ENCODE data around the gene SAXO2. TPM values are rescaled to one million over a fixed set of nuclear protein-coding genes. Genes with fewer than 3 reads are reported as not detected.

The SAXO2 gene
- total and polyA plus RNA-seq, 10 of the 15 experiments (the other 5 are each of a cell fraction or from before 2014, with no cell fraction given), result 0.06 to 2.3 (median 1.4) TPM

- TF ChIP-seq, protein P1, sequence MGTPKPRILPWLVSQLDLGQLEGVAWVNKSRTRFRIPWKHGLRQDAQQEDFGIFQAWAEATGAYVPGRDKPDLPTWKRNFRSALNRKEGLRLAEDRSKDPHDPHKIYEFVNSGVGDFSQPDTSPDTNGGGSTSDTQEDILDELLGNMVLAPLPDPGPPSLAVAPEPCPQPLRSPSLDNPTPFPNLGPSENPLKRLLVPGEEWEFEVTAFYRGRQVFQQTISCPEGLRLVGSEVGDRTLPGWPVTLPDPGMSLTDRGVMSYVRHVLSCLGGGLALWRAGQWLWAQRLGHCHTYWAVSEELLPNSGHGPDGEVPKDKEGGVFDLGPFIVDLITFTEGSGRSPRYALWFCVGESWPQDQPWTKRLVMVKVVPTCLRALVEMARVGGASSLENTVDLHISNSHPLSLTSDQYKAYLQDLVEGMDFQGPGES (IDR thresholded peaks at IDR 0.05), result no peak
- TF ChIP-seq SREBF1 (IDR thresholded peaks at IDR 0.05; ENCODE audit: low read length) (no peak), ASH2L (IDR thresholded peaks at IDR 0.05; ENCODE audit: borderline replicate concordance, low read depth) (no peak), NR2F1 (conservative IDR thresholded peaks at IDR 0.05) (peak; percentile 88), PRDM15 (CRISPR knock-in tag; IDR thresholded peaks at IDR 0.05) (no peak), RAD21 (IDR thresholded peaks at IDR 0.05; ENCODE audit: insufficient read depth, low read depth, low read length) (no peak), PAX8 (IDR thresholded peaks at IDR 0.05) (no peak), ELK1 (IDR thresholded peaks at IDR 0.05; ENCODE audit: low read depth, low read length) (peak; percentile 74; the same call in 1 of the 2 replicates), ZBTB40 (IDR thresholded peaks at IDR 0.05; ENCODE audit: borderline replicate concordance) (peak; percentile 71), POLR2AphosphoS5 (IDR thresholded peaks at IDR 0.05; ENCODE audit: low read length) (peak; percentile 65; the same call in 1 of the 2 replicates), NBN (IDR thresholded peaks at IDR 0.05) (0 out of 2 replicates have a peak, but pooled peaks have one; percentile 28), IKZF1 (conservative IDR thresholded peaks at IDR 0.05) (peak; percentile 68), ZNF217 (IDR thresholded peaks at IDR 0.05) (no peak), CBX5 (IDR thresholded peaks at IDR 0.05; ENCODE audit: low read depth) (no peak), SUZ12 (IDR thresholded peaks at IDR 0.05; ENCODE audit: unreplicated experiment) (no peak), ATF3 (IDR thresholded peaks at IDR 0.05; ENCODE audit: borderline replicate concordance, extremely low read depth, low read depth, low read length) (no peak), KAT2A (conservative IDR thresholded peaks at IDR 0.05; ENCODE audit: control insufficient read depth, low read depth, low read length) (no peak), MAX (IDR thresholded peaks at IDR 0.05; ENCODE audit: low read depth, low read length) (peak; percentile 47; the same call in 1 of the 2 replicates), BCL11A (IDR thresholded peaks at IDR 0.05; ENCODE audit: low read depth, low read length) (no peak), NR2C1 (IDR thresholded peaks at IDR 0.05) (peak; percentile 96)
Measured at GRCh38 chr15:82262422-82263026, at the start of gene SAXO2, which contains the start of gene EFL1 (continued).
